DND-41 (cell line): ENCODE data around the gene SLC7A7.
"Not testable (repeated sequence)": the region's sequence is repeated elsewhere in the genome, so short reads cannot be mapped to it uniquely, and the experiment has no call there.

Experiments used
- ATAC-seq: fragments of 200-7000 bp; cut with Tn5 transposase; 3 replicates; pipeline ENCODE4 v1.9.1; 2021; ENCODE audit warnings: low read depth; ENCODE audit not compliant: insufficient read depth
- DNase-seq: peaks from one replicate; pipeline ENCODE4 v3.0.0-alpha.2; 2020
- H2AFZ ChIP-seq: 2 replicates; pipeline ENCODE4 v1.6.0; 2012; ENCODE audit warnings: low read depth, low read length
- H3K27ac ChIP-seq: 2 replicates; pipeline ENCODE4 v1.5.1; 2012; ENCODE audit warnings: low read length, inconsistent platforms
- H3K27me3 ChIP-seq: fragments of 200-600 bp; sonication (generic); 2 replicates; pipeline ENCODE4 v1.6.0; 2012; ENCODE audit warnings: low read length, mild to moderate bottlenecking, inconsistent platforms; ENCODE audit not compliant: insufficient read depth, poor library complexity
- H3K36me3 ChIP-seq: 2 replicates; pipeline ENCODE4 v1.5.1; 2012; ENCODE audit warnings: low read length, inconsistent platforms; ENCODE audit not compliant: insufficient read depth
- H3K4me1 ChIP-seq: 2 replicates; pipeline ENCODE4 v1.5.1; 2012; ENCODE audit warnings: mild to moderate bottlenecking, low read length; ENCODE audit not compliant: insufficient read depth
- H3K4me2 ChIP-seq: 2 replicates; pipeline ENCODE4 v1.6.0; 2012; ENCODE audit warnings: mild to moderate bottlenecking, moderate library complexity, low read length, inconsistent platforms; ENCODE audit not compliant: insufficient read depth
- H3K4me3 ChIP-seq, 2 experiments: fragments of 200-600 bp in 1 of 2; shearing (Covaris generic) in 1 of 2; 2 replicates each; pipeline ENCODE4 v1.5.1; 2012 to 2016; ENCODE audit warnings: inconsistent platforms in 2 of 2, low read length in 2 of 2, mild to moderate bottlenecking in 2 of 2, low read depth in 1 of 2, moderate library complexity in 1 of 2
- H3K79me2 ChIP-seq: 2 replicates; pipeline ENCODE4 v1.6.0; 2012; ENCODE audit warnings: low read length, inconsistent platforms; ENCODE audit not compliant: insufficient read depth
- H3K9ac ChIP-seq: 2 replicates; pipeline ENCODE4 v1.6.0; 2012; ENCODE audit warnings: low read depth, mild to moderate bottlenecking, inconsistent platforms, low read length, moderate library complexity
- H3K9me3 ChIP-seq: 2 replicates; pipeline ENCODE4 v1.5.1; 2012; ENCODE audit warnings: low read length, moderate library complexity, mild to moderate bottlenecking, inconsistent platforms; ENCODE audit not compliant: insufficient read depth, severe bottlenecking
- H4K20me1 ChIP-seq: 2 replicates; pipeline ENCODE4 v1.6.0; 2012; ENCODE audit warnings: low read length; ENCODE audit not compliant: insufficient read depth
- CTCF ChIP-seq: IDR thresholded peaks from 2 replicates; pipeline ENCODE4 v1.5.1; 2012; ENCODE audit warnings: borderline replicate concordance, low read length, moderate library complexity, mild to moderate bottlenecking; ENCODE audit not compliant: poor library complexity, severe bottlenecking; ENCODE audit errors: extremely low read depth
- EZH2 ChIP-seq: IDR thresholded peaks from 3 replicates; pipeline ENCODE4 v1.6.1; 2012; ENCODE audit warnings: borderline replicate concordance, low read depth, mild to moderate bottlenecking, moderate library complexity, low read length, inconsistent platforms; ENCODE audit not compliant: severe bottlenecking

The SLC7A7 gene

GRCh38 chr14:22852599-22852939 is 37.3 kb upstream of the SLC7A7 start:
- Histone ChIP-seq H3K36me3 (no peaks in the 10 kb centered on the region), H3K27ac (no peak overlapping the region), H3K4me1 (peaks cover 9% of the 10 kb centered on the region), H3K4me2 (0 out of 2 replicates have a peak overlapping the region, but pooled peaks have one; percentile 72), H4K20me1 (peaks cover 16% of the 10 kb centered on the region), H3K27me3 (peaks cover 32% of the 10 kb centered on the region), H3K4me3 (no peak overlapping the region), H3K9ac (no peak overlapping the region), H3K9me3 (no peaks in the 10 kb centered on the region), H3K79me2 (no peaks in the 10 kb centered on the region), H2AFZ (no peak overlapping the region)
- ATAC-seq (no peak), DNase-seq (no peak)
- TF ChIP-seq CTCF (no peak), EZH2 (no peak)

- H4K20me1 ChIP-seq = peaks cover 16% of the 10 kb centered on the region
- peaks cover 30% of the 10 kb centered on the region for H3K27me3 ChIP-seq
- H3K4me1 ChIP-seq, H3K9me3 ChIP-seq, DNase-seq, H3K36me3 ChIP-seq, H2AFZ ChIP-seq, H3K9ac ChIP-seq, H3K4me2 ChIP-seq, H3K79me2 ChIP-seq, H3K4me3 ChIP-seq, ATAC-seq, H3K27ac ChIP-seq: not testable (repeated sequence)
Observed at GRCh38 chr14:22852178-22852577, 36.9 kb upstream of the SLC7A7 start.

GRCh38 chr14:22850944-22851764 is 35.9 kb upstream of the SLC7A7 start:
- ATAC-seq (no peak), DNase-seq (no peak)
- TF ChIP-seq EZH2 (no peak), CTCF (no peak)
- H2AFZ ChIP-seq = no peak overlapping the region
- peaks cover 25% of the 10 kb centered on the region for H3K27me3 ChIP-seq
- H3K36me3 ChIP-seq = no peaks in the 10 kb centered on the region
- no peak overlapping the region for H3K9ac ChIP-seq
- no peak overlapping the region for H3K4me2 ChIP-seq
- no peaks in the 10 kb centered on the region for H3K9me3 ChIP-seq
- peaks cover 9% of the 10 kb centered on the region for H3K4me1 ChIP-seq
- H4K20me1 ChIP-seq = peaks cover 16% of the 10 kb centered on the region
- no peak overlapping the region for H3K4me3 ChIP-seq
- H3K27ac ChIP-seq = no peak overlapping the region
- H3K79me2 ChIP-seq = no peaks in the 10 kb centered on the region

- Histone ChIP-seq H2AFZ (no peak overlapping the region), H3K9ac (no peak overlapping the region), H3K4me3 (no peak overlapping the region), H3K4me2 (no peak overlapping the region), H3K27ac (no peak overlapping the region), H4K20me1 (peaks cover 16% of the 10 kb centered on the region), H3K36me3 (no peaks in the 10 kb centered on the region), H3K27me3 (peaks cover 20% of the 10 kb centered on the region), H3K79me2 (no peaks in the 10 kb centered on the region), H3K9me3 (no peaks in the 10 kb centered on the region), H3K4me1 (peaks cover 9% of the 10 kb centered on the region)
- DNase-seq (no peak), ATAC-seq (no peak)
- no peak for TF ChIP-seq CTCF
- TF ChIP-seq EZH2 = no peak
Observed at GRCh38 chr14:22849212-22849819, 34.1 kb upstream of the SLC7A7 start.
